DOHH2 (cell line): ENCODE measurements around the gene PYGM.

Experiments used
- EZH2phosphoT487 ChIP-seq: fragments of 200-600 bp; sonication (generic); IDR thresholded peaks from 2 replicates; pipeline ENCODE4 v1.6.1; 2017; ENCODE audit warnings: borderline replicate concordance, mild to moderate bottlenecking, antibody characterized with exemption, low read length, moderate library complexity, mixed read lengths
- TF ChIP-seq, protein P1 (sequence below): fragments of 200-600 bp; sonication (generic); IDR thresholded peaks from one replicate; pipeline ENCODE4 v1.5.1; 2014; ENCODE audit warnings: antibody characterized with exemption, mild to moderate bottlenecking, low read depth, low read length; ENCODE audit not compliant: poor library complexity, severe bottlenecking

DNA sequence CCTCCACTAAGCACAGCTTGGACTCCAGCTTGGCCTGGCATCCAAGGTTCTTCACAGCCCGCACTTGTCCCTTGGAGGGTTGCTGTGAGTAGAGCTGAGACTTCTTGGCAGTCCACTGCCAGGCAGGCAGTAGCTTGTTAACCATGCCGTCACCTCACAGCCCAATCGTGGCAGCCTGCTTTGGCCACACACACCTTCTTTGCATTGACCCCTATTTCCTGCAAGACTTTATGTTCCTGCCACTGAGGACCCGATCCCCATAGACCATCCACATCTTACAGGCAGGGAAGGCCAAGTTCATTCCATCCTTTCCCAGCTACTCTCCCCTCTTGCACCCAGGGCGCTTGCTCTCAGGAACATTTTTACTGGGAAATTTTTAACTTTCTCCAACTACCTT lies 2.5 kb upstream of the PYGM start:
- TF ChIP-seq, protein P1, sequence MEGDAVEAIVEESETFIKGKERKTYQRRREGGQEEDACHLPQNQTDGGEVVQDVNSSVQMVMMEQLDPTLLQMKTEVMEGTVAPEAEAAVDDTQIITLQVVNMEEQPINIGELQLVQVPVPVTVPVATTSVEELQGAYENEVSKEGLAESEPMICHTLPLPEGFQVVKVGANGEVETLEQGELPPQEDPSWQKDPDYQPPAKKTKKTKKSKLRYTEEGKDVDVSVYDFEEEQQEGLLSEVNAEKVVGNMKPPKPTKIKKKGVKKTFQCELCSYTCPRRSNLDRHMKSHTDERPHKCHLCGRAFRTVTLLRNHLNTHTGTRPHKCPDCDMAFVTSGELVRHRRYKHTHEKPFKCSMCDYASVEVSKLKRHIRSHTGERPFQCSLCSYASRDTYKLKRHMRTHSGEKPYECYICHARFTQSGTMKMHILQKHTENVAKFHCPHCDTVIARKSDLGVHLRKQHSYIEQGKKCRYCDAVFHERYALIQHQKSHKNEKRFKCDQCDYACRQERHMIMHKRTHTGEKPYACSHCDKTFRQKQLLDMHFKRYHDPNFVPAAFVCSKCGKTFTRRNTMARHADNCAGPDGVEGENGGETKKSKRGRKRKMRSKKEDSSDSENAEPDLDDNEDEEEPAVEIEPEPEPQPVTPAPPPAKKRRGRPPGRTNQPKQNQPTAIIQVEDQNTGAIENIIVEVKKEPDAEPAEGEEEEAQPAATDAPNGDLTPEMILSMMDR, result no peak
- TF ChIP-seq EZH2phosphoT487, result no peak
